GM19324 (cell line): ENCODE results near the gene SLC15A4.

Experiments used
- ATAC-seq: cut with Tn5 transposase; IDR thresholded peaks from one replicate; pipeline ENCODE4 v1.9.1; 2021; ENCODE audit warnings: mild to moderate bottlenecking, moderate library complexity; ENCODE audit not compliant: unreplicated experiment, low FRiP score

Gene SLC15A4

GRCh38 chr12:128766738-128767501 lies 56.8 kb downstream of the SLC15A4 start:
- no peak for ATAC-seq

- ATAC-seq = no peak
These were observed 60.4 kb downstream of the SLC15A4 start for GRCh38 chr12:128763395-128763794.

GRCh38 chr12:128761379-128761790 lies 62.4 kb downstream of the SLC15A4 start:
- no peak for ATAC-seq

- ATAC-seq = no peak
These were observed 68.2 kb downstream of the SLC15A4 start for GRCh38 chr12:128755566-128755965.

GRCh38 chr12:128754275-128754674 lies 69.5 kb downstream of the SLC15A4 start:
- ATAC-seq = no peak

- ATAC-seq = no peak
These were observed 70.3 kb downstream of the SLC15A4 start for GRCh38 chr12:128753438-128753837.

- no peak for ATAC-seq
These were observed 71.4 kb downstream of the SLC15A4 start for GRCh38 chr12:128752386-128752785.

GRCh38 chr12:128747441-128747840 lies 76.3 kb downstream of the SLC15A4 start:
- no peak for ATAC-seq

- ATAC-seq = no peak
These were observed 77.7 kb downstream of the SLC15A4 start for GRCh38 chr12:128745772-128746689.

GRCh38 chr12:128743916-128744315 lies 79.8 kb downstream of the SLC15A4 start:
- no peak for ATAC-seq
